Superior temporal gyrus (tissue), 1 donor: ENCODE results near the gene DDT.
"Not testable (repeated sequence)": the region's sequence is repeated elsewhere in the genome, so short reads cannot be mapped to it uniquely, and the experiment has no call there.

Experiments
- DNase-seq: peaks from one replicate; pipeline ENCODE4 v3.0.0-alpha.2; 2016; ENCODE audit errors: extremely low spot score

The DDT gene

GRCh38 chr22:23974345-23974744 lies at the start of gene DDT:
DDT (minus strand) TSS chr22:23974441; CDS start chr22:23974414, 27 bp downstream.
- DNase-seq: not testable (repeated sequence)

DNA sequence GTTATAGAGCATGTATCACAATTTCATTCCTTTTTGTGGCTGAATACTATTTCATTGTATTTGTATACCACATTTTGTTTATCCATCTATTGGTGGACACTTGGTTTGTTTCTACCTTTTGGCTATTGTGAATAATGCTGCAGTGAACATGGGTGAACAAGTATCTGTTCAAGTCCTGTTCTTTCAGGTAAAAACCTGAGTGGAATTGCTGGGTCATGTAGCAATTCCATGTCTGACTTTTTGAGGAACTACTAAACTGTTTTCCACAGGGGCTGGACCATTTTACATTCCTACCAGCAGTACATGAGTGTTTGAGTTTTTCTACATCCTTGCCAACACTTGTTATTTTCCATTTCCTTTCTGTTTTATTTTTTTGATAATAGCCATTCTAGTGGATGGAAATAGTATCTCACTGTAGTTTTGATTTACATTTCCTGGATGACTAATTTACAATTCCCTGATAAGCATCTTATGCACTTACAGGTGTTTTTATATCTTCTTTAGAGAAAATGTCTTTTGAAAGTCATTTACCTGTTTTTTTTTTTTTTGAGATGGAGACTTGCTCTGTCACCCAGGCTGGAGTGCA lies 49.1 kb upstream of the DDT start:
- DNase-seq: no peak

- no peak for DNase-seq
These were observed 47.1 kb upstream of the DDT start for GRCh38 chr22:24021304-24021703.

GRCh38 chr22:24016156-24016555 lies 41.9 kb upstream of the DDT start:
- no peak for DNase-seq

GRCh38 chr22:24011735-24012068 lies 37.5 kb upstream of the DDT start:
- peak; percentile 16 for DNase-seq

GRCh38 chr22:24010018-24010391 lies 35.8 kb upstream of the DDT start:
- DNase-seq: no peak

DNA sequence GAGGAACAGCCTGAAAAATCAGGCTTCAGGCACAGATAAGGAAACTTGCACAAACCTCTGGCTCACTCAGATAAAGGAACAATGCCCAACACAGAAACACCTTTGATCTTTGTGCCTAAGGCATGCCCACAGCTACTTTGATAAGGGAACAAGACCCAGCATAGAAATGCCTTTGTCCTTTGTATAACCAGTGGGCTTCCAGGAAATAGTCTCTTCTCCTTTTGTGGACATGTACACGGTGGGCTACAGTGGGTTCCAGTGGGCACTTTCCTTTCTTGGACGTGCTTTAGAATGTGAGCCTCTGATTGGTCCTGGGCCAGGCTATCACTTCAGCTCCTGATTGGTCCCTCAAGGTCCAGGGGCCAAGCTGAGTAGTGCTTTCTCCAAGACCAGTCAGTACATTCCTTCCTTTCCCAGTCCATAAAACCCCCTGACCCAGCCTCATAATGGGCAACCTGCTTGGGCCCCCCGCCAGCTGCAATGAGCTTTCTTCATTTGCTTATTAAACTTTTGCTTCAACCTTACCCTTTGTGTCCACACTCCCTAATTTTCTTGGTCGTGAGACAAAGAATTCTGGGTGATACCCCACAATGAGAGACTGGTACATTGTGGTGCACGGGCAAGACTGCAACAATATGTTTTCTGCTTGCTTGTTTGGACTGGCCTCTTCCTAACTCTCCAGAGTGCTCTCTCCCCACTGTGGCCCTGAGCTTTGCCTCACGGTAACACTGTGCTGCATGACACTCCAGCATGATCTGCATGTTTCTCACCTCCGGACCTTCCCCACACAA lies 35.2 kb upstream of the DDT start:
- DNase-seq: no peak

- DNase-seq: no peak
These were observed 34.4 kb upstream of the DDT start for GRCh38 chr22:24008381-24009226.

- DNase-seq: no peak
These were observed 33.7 kb upstream of the DDT start for GRCh38 chr22:24008022-24008283.

DNA sequence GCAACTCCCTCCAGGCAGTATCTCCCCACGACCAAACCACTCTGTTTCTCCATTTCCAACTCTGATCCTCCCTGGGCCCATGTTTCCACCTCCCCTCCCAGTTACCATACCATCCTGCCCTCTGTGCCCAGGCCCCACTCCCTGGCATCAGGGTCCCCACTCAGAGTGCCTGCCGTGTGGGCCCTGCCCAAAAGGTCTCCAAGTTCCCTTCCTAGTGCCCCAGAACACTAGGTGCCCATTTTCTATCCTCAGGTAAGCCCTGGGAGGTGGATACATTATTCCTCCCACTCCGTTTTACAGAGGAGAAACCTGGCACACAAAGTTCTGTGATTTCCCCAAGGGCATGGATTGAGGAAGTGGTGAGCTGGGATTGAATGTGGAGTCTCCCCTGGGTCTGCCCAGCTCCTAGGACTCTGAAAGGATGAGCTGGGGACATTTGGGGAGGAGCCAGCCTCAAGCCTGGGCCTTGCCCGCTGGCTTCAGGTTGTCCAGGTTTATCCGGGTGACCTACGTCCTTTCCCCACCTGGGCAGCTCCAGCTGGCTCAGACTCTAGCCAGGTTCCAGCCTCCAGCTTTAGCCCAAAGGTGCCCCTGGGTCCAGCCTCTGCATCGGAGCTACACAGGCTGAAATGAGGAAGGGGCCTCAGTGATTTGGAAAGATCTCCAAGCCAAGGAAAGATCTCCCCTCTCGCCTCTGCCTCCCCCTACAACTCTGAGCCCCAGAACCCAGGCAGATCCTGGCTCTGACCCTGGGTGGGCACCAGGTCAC lies 33.2 kb upstream of the DDT start:
- no peak for DNase-seq

- DNase-seq: no peak
These were observed 32.6 kb upstream of the DDT start for GRCh38 chr22:24006914-24007214.

DNA sequence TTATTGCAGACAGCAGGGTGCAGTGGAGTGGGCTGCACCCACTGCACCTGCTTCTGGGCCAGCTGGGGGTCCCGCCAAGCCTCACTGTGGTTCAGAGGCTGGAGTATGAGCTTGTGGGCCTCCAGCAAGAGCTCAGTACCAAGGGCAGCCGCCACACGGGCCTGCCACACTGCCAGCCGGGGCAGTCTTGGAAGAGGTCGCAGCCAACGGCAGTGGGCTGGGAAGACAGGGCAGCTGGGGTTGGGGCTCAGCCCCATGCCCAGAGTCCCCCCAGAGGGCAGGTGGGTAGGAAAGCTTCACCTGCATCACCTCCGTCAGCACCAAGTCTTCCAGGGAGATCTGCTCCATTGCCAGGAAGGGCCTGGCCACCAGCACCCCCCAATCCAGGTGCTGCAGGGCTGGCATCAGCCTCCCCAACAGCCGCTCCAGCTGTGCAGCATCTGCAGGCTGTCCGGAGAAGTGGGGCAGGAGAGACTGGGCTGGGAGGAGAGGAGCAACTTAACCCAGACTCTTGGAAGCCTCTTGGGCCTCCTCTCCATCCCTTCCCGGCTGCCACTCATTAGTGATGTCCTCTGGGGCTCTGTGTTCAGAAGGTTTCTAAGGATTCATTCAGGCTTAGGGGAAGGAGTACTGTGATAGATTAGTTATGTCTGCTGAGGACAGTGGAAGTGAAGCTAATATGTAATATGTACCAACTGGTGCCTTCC lies 32.1 kb upstream of the DDT start:
- no peak for DNase-seq

DNA sequence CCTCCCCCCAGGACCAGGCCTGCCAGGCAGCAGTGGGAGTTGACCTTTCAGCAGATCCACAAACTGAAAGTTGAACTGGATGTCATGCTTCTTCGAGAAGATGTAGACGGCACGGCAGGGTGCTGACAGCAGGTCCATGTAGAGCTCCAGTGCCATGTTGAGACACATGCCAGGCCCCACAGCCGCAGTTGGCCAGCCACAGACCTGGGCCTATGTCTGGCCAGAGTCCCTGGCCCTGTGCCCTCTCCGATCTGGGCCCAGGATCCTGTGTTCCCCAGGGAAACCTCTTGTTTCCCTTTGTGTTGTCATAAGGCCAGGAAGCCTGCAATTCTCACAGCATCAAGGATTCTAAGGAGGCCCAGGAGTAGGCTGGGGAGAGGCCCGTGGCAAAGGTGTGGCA lies 31.0 kb upstream of the DDT start, which contains the start of gene GSTT4:
GSTT4 (minus strand) TSS at position 253 of the 400 bp plus-strand sequence; CDS start at position 156, 97 bp downstream.
- no peak for DNase-seq

DNA sequence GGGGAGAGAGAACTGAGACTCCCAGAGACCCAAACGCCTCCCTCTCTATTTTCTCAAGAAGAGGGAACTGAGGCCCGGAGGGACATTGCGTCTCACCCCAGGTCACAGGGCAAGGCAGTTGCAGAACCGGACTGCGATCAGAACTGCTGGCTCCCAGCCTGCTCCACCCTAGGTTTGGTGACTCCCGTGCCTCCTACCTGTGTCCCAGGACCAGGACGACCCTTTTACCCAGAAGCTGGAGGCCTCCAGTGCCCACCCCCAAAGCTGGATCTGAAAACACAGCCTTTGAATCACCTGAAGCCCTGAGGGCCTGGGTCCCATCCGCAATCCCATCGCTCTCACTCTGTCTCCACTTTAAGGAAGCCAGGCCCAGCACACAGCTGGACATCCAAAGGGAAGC lies 29.6 kb upstream of the DDT start:
- no peak for DNase-seq

DNA sequence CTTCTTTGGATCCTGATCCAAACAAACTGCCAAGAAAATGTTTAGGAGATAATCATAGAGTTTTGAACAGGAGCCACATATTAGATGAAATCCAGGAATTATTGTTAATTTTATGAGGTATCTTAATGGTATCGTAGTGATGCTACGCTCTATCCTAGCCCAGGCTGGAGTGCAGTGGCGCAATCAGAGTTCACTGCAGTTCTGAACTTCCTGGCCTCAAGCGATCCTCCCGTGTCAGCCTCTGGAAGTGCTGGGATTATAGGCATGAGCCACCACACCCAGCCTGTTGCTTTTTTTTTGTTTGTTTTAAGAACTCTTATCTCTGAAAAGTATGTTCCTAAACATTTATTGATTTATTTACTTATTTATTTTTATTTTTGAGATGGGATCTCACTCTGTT lies 28.6 kb upstream of the DDT start:
- peak; percentile 5 for DNase-seq

- DNase-seq: no peak
These were observed 28.0 kb upstream of the DDT start for GRCh38 chr22:24002272-24002671.

- peak; percentile 0 for DNase-seq
These were observed 27.1 kb upstream of the DDT start for GRCh38 chr22:24001314-24001713.

DNA sequence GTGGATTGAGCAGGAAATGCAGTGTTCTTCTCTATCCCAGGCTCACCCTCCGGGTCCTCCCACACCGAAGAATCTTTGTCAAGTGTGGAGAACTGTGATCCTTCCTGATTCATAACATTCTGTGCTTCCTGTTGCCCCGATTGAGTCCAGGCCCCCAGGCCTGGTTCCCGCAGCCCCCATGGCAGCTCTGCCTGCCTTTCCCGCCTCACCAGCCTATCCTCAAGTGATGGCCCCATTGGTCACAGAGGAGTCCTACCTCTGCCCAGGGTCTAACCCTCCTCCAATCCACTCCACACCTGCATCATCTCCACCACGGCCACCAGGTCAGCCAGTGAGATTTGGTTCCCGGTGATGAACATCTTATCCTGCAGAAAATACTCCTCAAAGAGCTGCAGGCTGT lies 25.5 kb upstream of the DDT start:
- peak; percentile 1 for DNase-seq

DNA sequence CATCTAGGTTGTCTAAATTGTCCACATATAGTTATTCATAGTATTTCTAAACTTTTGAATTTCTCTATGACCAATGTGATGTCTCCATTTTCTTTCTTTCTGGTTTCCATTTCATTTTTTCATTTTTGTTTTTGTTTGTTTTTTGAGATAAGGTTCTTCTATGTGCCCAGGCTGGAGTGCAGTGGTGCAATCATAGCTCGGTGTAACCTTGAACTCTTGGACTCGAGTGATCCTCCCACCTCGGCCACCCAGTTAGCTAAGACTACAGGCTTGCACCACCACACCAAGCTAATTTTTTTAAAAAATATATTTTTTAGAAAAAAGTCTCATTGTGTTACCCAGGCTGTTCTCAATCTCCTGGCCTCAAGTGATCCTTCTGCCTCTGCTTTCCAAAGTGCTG lies 22.9 kb upstream of the DDT start:
- DNase-seq: no peak

DNA sequence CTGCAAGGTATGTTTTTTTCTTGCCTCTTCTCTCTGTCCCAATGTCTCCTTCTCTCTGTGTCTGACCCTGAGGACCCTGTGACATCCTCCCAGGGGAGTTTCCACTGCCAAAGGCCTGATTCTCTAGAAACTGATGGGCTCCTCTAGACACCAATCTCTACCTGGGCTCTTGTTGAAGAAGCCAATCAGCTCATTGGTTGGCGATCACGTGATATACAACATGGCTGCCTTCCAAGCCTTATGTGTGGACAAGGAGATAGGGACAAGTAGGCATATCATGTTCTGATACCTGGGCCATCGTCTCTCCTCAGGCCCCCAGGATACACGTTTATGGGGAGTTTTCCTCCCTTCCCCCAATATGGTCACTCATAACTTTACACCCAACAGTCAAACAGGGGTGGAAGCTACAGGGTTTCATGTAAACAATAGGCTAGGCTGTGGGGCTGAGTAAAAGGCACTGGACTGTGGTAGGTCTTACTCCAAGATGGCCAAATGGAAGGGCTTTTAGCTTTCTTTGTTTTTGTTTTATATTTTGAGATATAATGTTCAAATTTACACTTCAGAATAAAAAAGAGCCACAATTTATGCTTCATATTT lies 19.4 kb upstream of the DDT start:
- DNase-seq: not testable (repeated sequence)

GRCh38 chr22:23993080-23993479 lies 18.8 kb upstream of the DDT start:
- DNase-seq: not testable (repeated sequence)
